ENCODE results near the gene OR4D2.

- TF ChIP-seq POLR2A (IDR thresholded peaks at IDR 0.05): no peak
- TF ChIP-seq, protein P1, sequence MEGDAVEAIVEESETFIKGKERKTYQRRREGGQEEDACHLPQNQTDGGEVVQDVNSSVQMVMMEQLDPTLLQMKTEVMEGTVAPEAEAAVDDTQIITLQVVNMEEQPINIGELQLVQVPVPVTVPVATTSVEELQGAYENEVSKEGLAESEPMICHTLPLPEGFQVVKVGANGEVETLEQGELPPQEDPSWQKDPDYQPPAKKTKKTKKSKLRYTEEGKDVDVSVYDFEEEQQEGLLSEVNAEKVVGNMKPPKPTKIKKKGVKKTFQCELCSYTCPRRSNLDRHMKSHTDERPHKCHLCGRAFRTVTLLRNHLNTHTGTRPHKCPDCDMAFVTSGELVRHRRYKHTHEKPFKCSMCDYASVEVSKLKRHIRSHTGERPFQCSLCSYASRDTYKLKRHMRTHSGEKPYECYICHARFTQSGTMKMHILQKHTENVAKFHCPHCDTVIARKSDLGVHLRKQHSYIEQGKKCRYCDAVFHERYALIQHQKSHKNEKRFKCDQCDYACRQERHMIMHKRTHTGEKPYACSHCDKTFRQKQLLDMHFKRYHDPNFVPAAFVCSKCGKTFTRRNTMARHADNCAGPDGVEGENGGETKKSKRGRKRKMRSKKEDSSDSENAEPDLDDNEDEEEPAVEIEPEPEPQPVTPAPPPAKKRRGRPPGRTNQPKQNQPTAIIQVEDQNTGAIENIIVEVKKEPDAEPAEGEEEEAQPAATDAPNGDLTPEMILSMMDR (IDR thresholded peaks at IDR 0.05): no peak
Observed at GRCh38 chr17:58147930-58148434, 18.8 kb upstream of the OR4D2 start, which contains the start of gene OR4D1.
